IPS-18a (cell line): Measurements from ENCODE around the gene REST.

Source experiments
- H3K27ac ChIP-seq: one replicate; pipeline ENCODE4 v1.5.1; 2013; ENCODE audit warnings: low read length
- H3K27me3 ChIP-seq: one replicate; pipeline ENCODE4 v1.6.1; 2013; ENCODE audit warnings: mild to moderate bottlenecking, low read length; ENCODE audit not compliant: control insufficient read depth, insufficient read depth
- H3K36me3 ChIP-seq: one replicate; pipeline ENCODE4 v1.6.1; 2013; ENCODE audit warnings: low read depth, low read length; ENCODE audit not compliant: control insufficient read depth
- H3K4me1 ChIP-seq: one replicate; pipeline ENCODE4 v1.6.1; 2013; ENCODE audit warnings: low read depth, low read length; ENCODE audit not compliant: control insufficient read depth
- H3K4me3 ChIP-seq: one replicate; pipeline ENCODE4 v1.5.1; 2013; ENCODE audit warnings: low read length
- H3K9ac ChIP-seq: one replicate; pipeline ENCODE4 v1.6.1; 2013; ENCODE audit warnings: mild to moderate bottlenecking, low read length, moderate library complexity
- H3K9me3 ChIP-seq: one replicate; pipeline ENCODE4 v1.6.1; 2013; ENCODE audit warnings: low read depth, low read length; ENCODE audit not compliant: control insufficient read depth

REST gene

GRCh38 chr4:56981795-56982201 lies 74.1 kb downstream of the REST start:
- Histone ChIP-seq H3K4me3 (no peak overlapping the region), H3K27ac (no peak overlapping the region), H3K9me3 (no peaks in the 10 kb centered on the region), H3K27me3 (no peaks in the 10 kb centered on the region), H3K36me3 (peaks cover 6% of the 10 kb centered on the region), H3K9ac (no peak overlapping the region), H3K4me1 (no peaks in the 10 kb centered on the region)

DNA sequence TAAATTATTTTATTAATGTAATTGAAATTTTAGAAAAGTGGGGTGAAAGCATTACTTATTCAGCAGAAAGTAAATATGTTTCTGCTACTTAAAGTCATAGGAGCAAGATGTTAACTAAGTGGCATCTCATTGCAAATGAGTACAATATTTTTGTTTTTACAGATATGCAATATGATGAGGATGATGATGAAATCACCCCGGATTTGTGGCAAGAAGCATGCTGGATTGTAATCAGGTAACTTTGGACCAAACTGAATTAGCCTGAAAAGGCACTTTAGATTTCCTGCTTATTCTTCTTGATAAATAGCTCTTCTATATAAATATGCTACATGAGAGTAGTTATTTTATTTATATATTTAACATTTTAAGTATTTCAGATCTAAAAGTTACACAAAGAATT lies 78.5 kb downstream of the REST start:
- no peaks in the 10 kb centered on the region for H3K27me3 ChIP-seq
- H3K36me3 ChIP-seq = peaks cover 44% of the 10 kb centered on the region
- H3K9me3 ChIP-seq = no peaks in the 10 kb centered on the region
- no peaks in the 10 kb centered on the region for H3K4me1 ChIP-seq
- no peak overlapping the region for H3K9ac ChIP-seq
- H3K27ac ChIP-seq = no peak overlapping the region
- no peak overlapping the region for H3K4me3 ChIP-seq

DNA sequence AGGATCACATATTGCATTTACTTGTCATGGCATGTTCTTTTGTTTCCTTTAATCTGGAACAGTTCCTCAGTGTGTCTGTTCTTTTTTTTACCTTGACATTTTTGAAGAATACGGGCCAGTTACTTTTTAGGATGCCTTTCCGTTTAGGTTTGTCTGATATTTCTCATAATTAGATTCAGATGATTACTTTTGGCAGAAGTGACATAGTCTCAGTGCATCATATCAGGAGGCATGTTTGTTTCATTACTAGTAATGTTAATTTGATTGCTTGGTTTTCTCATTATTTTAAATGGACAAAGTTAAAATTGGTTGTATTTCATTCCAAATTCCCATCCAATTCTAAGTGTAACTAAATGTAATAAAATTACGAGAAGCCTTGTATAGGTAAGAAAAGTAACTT lies 79.3 kb downstream of the REST start:
- H3K36me3 ChIP-seq = peaks cover 52% of the 10 kb centered on the region
- no peaks in the 10 kb centered on the region for H3K27me3 ChIP-seq
- no peaks in the 10 kb centered on the region for H3K4me1 ChIP-seq
- no peak overlapping the region for H3K9ac ChIP-seq
- H3K4me3 ChIP-seq = no peak overlapping the region
- H3K9me3 ChIP-seq = no peaks in the 10 kb centered on the region
- H3K27ac ChIP-seq = no peak overlapping the region

GRCh38 chr4:56990109-56990905 lies 82.6 kb downstream of the REST start:
- H3K27ac ChIP-seq = no peak overlapping the region
- no peak overlapping the region for H3K4me3 ChIP-seq
- no peak overlapping the region for H3K9ac ChIP-seq
- peaks cover 69% of the 10 kb centered on the region for H3K36me3 ChIP-seq
- no peaks in the 10 kb centered on the region for H3K27me3 ChIP-seq
- no peaks in the 10 kb centered on the region for H3K9me3 ChIP-seq
- H3K4me1 ChIP-seq = no peaks in the 10 kb centered on the region

GRCh38 chr4:56995525-56995924 lies 87.8 kb downstream of the REST start:
- Histone ChIP-seq H3K4me3 (no peak overlapping the region), H3K27ac (no peak overlapping the region), H3K36me3 (peaks cover 64% of the 10 kb centered on the region), H3K9ac (no peak overlapping the region), H3K4me1 (no peaks in the 10 kb centered on the region), H3K9me3 (no peaks in the 10 kb centered on the region), H3K27me3 (no peaks in the 10 kb centered on the region)

DNA sequence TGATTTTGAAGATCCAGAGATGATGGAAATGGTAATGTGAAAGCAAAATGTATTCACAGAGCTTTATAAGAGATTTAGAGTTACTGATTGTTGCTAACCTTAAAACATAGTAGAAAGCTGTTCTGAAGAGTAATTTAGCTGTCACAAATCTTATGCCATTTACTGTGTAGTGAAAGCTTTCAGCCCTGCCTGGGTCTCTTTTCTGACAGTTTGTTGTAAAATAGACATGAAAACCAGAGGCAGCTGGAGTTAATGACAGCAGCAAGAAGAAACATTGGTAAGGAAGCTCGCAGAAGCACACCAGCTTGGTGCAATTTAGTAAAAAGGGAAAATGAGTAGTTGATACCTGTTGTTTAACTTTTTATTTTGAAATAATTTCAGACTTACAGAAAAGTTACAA lies 92.1 kb downstream of the REST start:
- Histone ChIP-seq H3K36me3 (peaks cover 65% of the 10 kb centered on the region), H3K9ac (no peak overlapping the region), H3K9me3 (no peaks in the 10 kb centered on the region), H3K27ac (no peak overlapping the region), H3K4me3 (no peak overlapping the region), H3K27me3 (no peaks in the 10 kb centered on the region), H3K4me1 (no peaks in the 10 kb centered on the region)

DNA sequence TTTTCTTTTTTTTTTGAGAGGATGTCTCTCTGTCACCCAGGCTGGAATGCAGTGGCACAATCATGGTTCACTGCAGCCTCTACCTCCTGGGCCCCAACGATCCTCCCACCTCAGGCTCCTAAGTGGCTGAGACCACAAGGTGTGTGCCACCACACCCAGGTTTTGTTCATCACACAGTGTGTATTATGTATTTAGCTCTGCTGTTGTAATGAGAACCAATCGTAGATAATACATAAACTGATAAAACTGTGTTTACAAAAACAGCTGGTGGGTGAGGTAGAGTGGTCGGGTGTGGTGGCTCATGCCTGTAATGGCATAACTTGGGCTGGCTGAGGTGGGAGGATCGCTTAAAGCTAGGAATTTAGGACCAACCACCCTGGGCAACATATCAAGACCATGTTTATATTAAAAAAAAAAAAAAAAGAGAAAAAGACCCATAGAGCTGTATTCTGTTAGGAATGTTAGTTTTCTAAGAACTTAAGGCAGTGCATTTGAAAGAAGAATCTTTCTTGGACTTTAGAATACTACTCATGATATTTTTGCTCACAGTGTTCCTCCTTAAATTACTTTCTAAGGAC lies 105.9 kb downstream of the REST start:
- no peaks in the 10 kb centered on the region for H3K27me3 ChIP-seq
- H3K4me1 ChIP-seq = no peaks in the 10 kb centered on the region
- H3K9ac ChIP-seq = no peak overlapping the region
- peaks cover 66% of the 10 kb centered on the region for H3K36me3 ChIP-seq
- no peak overlapping the region for H3K27ac ChIP-seq
- H3K4me3 ChIP-seq = no peak overlapping the region
- no peaks in the 10 kb centered on the region for H3K9me3 ChIP-seq
